Gastroesophageal sphincter (tissue), 4 donors: ENCODE measurements around the gene ST3GAL5. TPM values are rescaled to one million over a fixed set of nuclear protein-coding genes. Genes with fewer than 3 reads are reported as not detected.

ENCODE experiments used
- ATAC-seq: fragments of 150-250 bp; one replicate; pipeline ENCODE4 v1.9.1; 2016; ENCODE audit warnings: mild to moderate bottlenecking, moderate library complexity
- H3K27ac ChIP-seq, 4 donors: fragments of 200-600 bp; sonication (generic) in 3 of 4; 1 replicate in 3 of 4; 2 replicates in 1 of 4; pipeline ENCODE4 v1.5.1; 2016 to 2019
- H3K27me3 ChIP-seq: fragments of 200-600 bp; sonication (generic); one replicate; pipeline ENCODE4 v1.5.1; 2019
- H3K36me3 ChIP-seq, 2 donors: fragments of 200-600 bp; sonication (generic); one replicate each; pipeline ENCODE4 v1.5.1; 2019; ENCODE audit warnings: control low read depth in 1 of 2
- H3K4me1 ChIP-seq, 3 donors: fragments of 200-600 bp; sonication (generic); 1 replicate in 2 of 3; 2 replicates in 1 of 3; pipeline ENCODE4 v1.5.1; 2016 to 2019; ENCODE audit warnings: control low read depth in 2 of 3
- H3K4me3 ChIP-seq, 2 donors: fragments of 200-600 bp; sonication (generic); one replicate each; pipeline ENCODE4 v1.5.1; 2019; ENCODE audit warnings: mild to moderate bottlenecking in 1 of 2, moderate library complexity in 1 of 2
- H3K9me3 ChIP-seq, 3 donors: fragments of 200-600 bp; sonication (generic); one replicate each; pipeline ENCODE4 v1.5.1; 2017 to 2019; ENCODE audit warnings: control low read depth in 2 of 3
- CTCF ChIP-seq, 4 experiments: fragments of 200-600 bp in 2 of 4; fragments of 450-650 bp in 2 of 4; sonication (generic) in 1 of 4; IDR thresholded peaks; one replicate each; pipeline ENCODE4 v1.5.1; 2017 to 2019; ENCODE audit warnings: antibody characterized with exemption in 4 of 4, mild to moderate bottlenecking in 2 of 4, moderate library complexity in 2 of 4
- EP300 ChIP-seq: sonication (generic); formaldehyde crosslinking; IDR thresholded peaks from one replicate; pipeline ENCODE4 v1.6.1; 2017; ENCODE audit warnings: antibody characterized with exemption, mild to moderate bottlenecking
- POLR2A ChIP-seq, 2 donors: fragments of 450-650 bp; IDR thresholded peaks; one replicate each; pipeline ENCODE4 v1.6.1; 2017; ENCODE audit warnings: antibody characterized with exemption in 2 of 2, mild to moderate bottlenecking in 2 of 2, moderate library complexity in 1 of 2
- POLR2AphosphoS5 ChIP-seq: sonication (generic); formaldehyde crosslinking; IDR thresholded peaks from one replicate; pipeline ENCODE4 v1.6.1; 2017; ENCODE audit warnings: antibody characterized with exemption
- WGBS, 2 donors: methylation state at CpG; one replicate each; pipeline ENCODE4 v1.1.5; 2018; ENCODE audit warnings: low coverage in 1 of 2; 5-methylcytosine and 5-hydroxymethylcytosine counted together
- total RNA-seq, 4 donors: library from RNA; depleted of rRNA; stranded (reverse); fragments of >200 nt; gene quantifications; one replicate each; pipeline ENCODE4 v1.1.0, GENCODE V29; 2016

ST3GAL5 gene
- total RNA-seq, 4 donors from 2014 or later: 15.2 to 55.9 (median 22.7) TPM

GRCh38 chr2:85861180-85861579, 27.6 kb downstream of the ST3GAL5 start:
- H3K27me3 ChIP-seq: no peaks in the 10 kb centered on the region
- ATAC-seq: no peak
- no peak overlapping the region for H3K27ac ChIP-seq
- no peak overlapping the region for H3K4me3 ChIP-seq
- peaks cover 0 to 12% (median 3%) of the 10 kb centered on the region in 3 donors for H3K4me1 ChIP-seq
- peaks cover 0 to 53% of the 10 kb centered on the region in 2 donors for H3K36me3 ChIP-seq
- no peaks in the 10 kb centered on the region for H3K9me3 ChIP-seq
- TF ChIP-seq POLR2AphosphoS5 (no peak), EP300 (no peak), POLR2A (IDR thresholded peaks at IDR 0.05) (no peak), CTCF (IDR thresholded peaks at IDR 0.05) (no peak)
- WGBS, 2 donors: 18 to 73% methylated on average over 1 of the region's 1 CpG

- ATAC-seq: no peak
- WGBS, 2 donors: 83% methylated on average over 2 of the region's 3 CpGs; no CpG with 5 or more reads in 1 of the 2 donors
- H3K4me3 ChIP-seq: no peak overlapping the region
- H3K27me3 ChIP-seq: no peaks in the 10 kb centered on the region
- no peak overlapping the region for H3K27ac ChIP-seq
- H3K9me3 ChIP-seq: no peaks in the 10 kb centered on the region
- peaks cover 0 to 53% of the 10 kb centered on the region in 2 donors for H3K36me3 ChIP-seq
- no peak for TF ChIP-seq POLR2A (IDR thresholded peaks at IDR 0.05)
- no peak for TF ChIP-seq POLR2AphosphoS5
- TF ChIP-seq EP300: no peak
- TF ChIP-seq CTCF (IDR thresholded peaks at IDR 0.05): no peak
- H3K4me1 ChIP-seq: peaks cover 0 to 5% (median 0%) of the 10 kb centered on the region in 3 donors
Observed at GRCh38 chr2:85858841-85859240, 29.9 kb downstream of the ST3GAL5 start.

- no peak for ATAC-seq
- H3K27ac ChIP-seq: no peak overlapping the region
- H3K4me1 ChIP-seq: peaks cover 0 to 32% (median 0%) of the 10 kb centered on the region in 3 donors
- no peaks in the 10 kb centered on the region for H3K9me3 ChIP-seq
- 95 to 97% methylated on average over 3 of the region's 4 CpGs for WGBS, 2 donors
- no peaks in the 10 kb centered on the region for H3K27me3 ChIP-seq
- peaks cover 0 to 53% of the 10 kb centered on the region in 2 donors for H3K36me3 ChIP-seq
- TF ChIP-seq POLR2A (IDR thresholded peaks at IDR 0.05) (no peak), POLR2AphosphoS5 (no peak), CTCF (IDR thresholded peaks at IDR 0.05) (no peak), EP300 (no peak)
- no peak overlapping the region for H3K4me3 ChIP-seq
Observed at GRCh38 chr2:85854897-85855296, 33.9 kb downstream of the ST3GAL5 start.

- no peak for TF ChIP-seq CTCF (IDR thresholded peaks at IDR 0.05)
- TF ChIP-seq POLR2A (IDR thresholded peaks at IDR 0.05): no peak
- no peak for TF ChIP-seq POLR2AphosphoS5
- TF ChIP-seq EP300: no peak
- WGBS, 2 donors: 65 to 92% methylated on average over 2 of the region's 3 CpGs
- Histone ChIP-seq H3K27me3 (no peaks in the 10 kb centered on the region), H3K4me3 (no peak overlapping the region), H3K9me3 (no peaks in the 10 kb centered on the region), H3K27ac (peak overlapping the region in 2 of 4 donors; percentile 32 to 60), H3K4me1 (peaks cover 0 to 32% (median 0%) of the 10 kb centered on the region in 3 donors), H3K36me3 (peaks cover 0 to 46% of the 10 kb centered on the region in 2 donors)
- ATAC-seq: no peak
Observed at GRCh38 chr2:85854166-85854509, 34.7 kb downstream of the ST3GAL5 start.

GRCh38 chr2:85853499-85854165, 35.2 kb downstream of the ST3GAL5 start:
- no peaks in the 10 kb centered on the region for H3K27me3 ChIP-seq
- TF ChIP-seq POLR2A (IDR thresholded peaks at IDR 0.05) (no peak), EP300 (no peak), POLR2AphosphoS5 (no peak)
- peak overlapping the region in 3 of 4 donors; percentile 13 to 60 (median 38) for H3K27ac ChIP-seq
- peaks cover 0 to 40% of the 10 kb centered on the region in 2 donors for H3K36me3 ChIP-seq
- WGBS, 2 donors: 66 to 78% methylated on average over 8 to 9 of the region's 10 CpGs
- H3K4me1 ChIP-seq: peaks cover 0 to 32% (median 0%) of the 10 kb centered on the region in 3 donors
- H3K9me3 ChIP-seq: no peaks in the 10 kb centered on the region
- H3K4me3 ChIP-seq: no peak overlapping the region
- no peak for ATAC-seq
